HG02938 (cell line): ENCODE measurements around the gene AK1.
"Not testable (repeated sequence)": the region's sequence is repeated elsewhere in the genome, so short reads cannot be mapped to it uniquely, and the experiment has no call there.

ENCODE experiments used
- ATAC-seq: cut with Tn5 transposase; IDR thresholded peaks from one replicate; pipeline ENCODE4 v1.9.1; 2021; ENCODE audit warnings: mild to moderate bottlenecking, moderate library complexity; ENCODE audit not compliant: unreplicated experiment

The AK1 gene

GRCh38 chr9:127852829-127853228 is 24.6 kb downstream of the AK1 start:
- no peak for ATAC-seq

GRCh38 chr9:127850286-127850830 is 27.1 kb downstream of the AK1 start:
- ATAC-seq: no peak

GRCh38 chr9:127848756-127849504 is 28.5 kb downstream of the AK1 start:
- ATAC-seq: no peak

GRCh38 chr9:127847833-127848755 is 29.4 kb downstream of the AK1 start:
- no peak for ATAC-seq

GRCh38 chr9:127847178-127847510 is 30.3 kb downstream of the AK1 start:
- no peak for ATAC-seq

GRCh38 chr9:127846443-127847177 is 30.9 kb downstream of the AK1 start:
- ATAC-seq: no peak

- ATAC-seq: not testable (repeated sequence)
Measured at GRCh38 chr9:127845619-127846018, 31.9 kb downstream of the AK1 start.

GRCh38 chr9:127844821-127845359 is 32.6 kb downstream of the AK1 start:
- no peak for ATAC-seq

GRCh38 chr9:127841087-127841835 is 36.2 kb downstream of the AK1 start:
- ATAC-seq: no peak

- no peak for ATAC-seq
Measured at GRCh38 chr9:127838375-127839078, 38.9 kb downstream of the AK1 start.

GRCh38 chr9:127837346-127837745 is 40.1 kb downstream of the AK1 start:
- no peak for ATAC-seq

GRCh38 chr9:127836561-127836960 is 40.9 kb downstream of the AK1 start:
- ATAC-seq: not testable (repeated sequence)

GRCh38 chr9:127835991-127836516 is 41.4 kb downstream of the AK1 start:
- ATAC-seq: no peak

GRCh38 chr9:127833555-127833954 is 43.9 kb downstream of the AK1 start:
- ATAC-seq: no peak

GRCh38 chr9:127832248-127832647 is 45.2 kb downstream of the AK1 start:
- no peak for ATAC-seq

- ATAC-seq: no peak
Measured at GRCh38 chr9:127829205-127829906, 48.1 kb downstream of the AK1 start.

GRCh38 chr9:127828262-127829031 is 49.0 kb downstream of the AK1 start:
- ATAC-seq: no peak
